ENCODE data around the gene MYLIP. TPM values are rescaled to one million over a fixed set of nuclear protein-coding genes. Genes with fewer than 3 reads are reported as not detected.

MYLIP gene
- total and polyA plus RNA-seq, 2 of the 4 experiments (the other 2 are of a cell fraction), result 1.8 to 3.2 TPM

GRCh38 chr6:16090920-16091319 lies 38.0 kb upstream of the MYLIP start:
- no peak overlapping the region for H2BK120ac ChIP-seq (ENCODE audit: low read depth, low read length)
- no TSS peak for BruUV-seq (replicated peaks)
- no peak for ATAC-seq (ENCODE audit: low read depth)
- H2BK15ac ChIP-seq (ENCODE audit: low read depth, low read length), result no peak overlapping the region
- H3K27me3 ChIP-seq (ENCODE audit: control insufficient read depth, insufficient read depth, low read length), result peaks cover 19% of the 10 kb centered on the region
- H2BK20ac ChIP-seq (ENCODE audit: low read depth, low read length), result no peak overlapping the region
- intact Hi-C loops (cut with micrococcal nuclease), result no loop called here
- no peak overlapping the region for H2AFZ ChIP-seq (replicated peaks; ENCODE audit: low read length, poor library complexity)
- no peaks in the 10 kb centered on the region for H4K20me1 ChIP-seq (ENCODE audit: insufficient read depth, low read length)
- no peaks in the 10 kb centered on the region for H3K4me1 ChIP-seq (ENCODE audit: control insufficient read depth, insufficient read depth, low read length)
- H2BK5ac ChIP-seq (ENCODE audit: low read depth, low read length, poor library complexity, severe bottlenecking), result no peak overlapping the region
- H4K91ac ChIP-seq (ENCODE audit: insufficient read depth, low read depth, low read length), result no peak overlapping the region
- H3K9me1 ChIP-seq (ENCODE audit: insufficient read depth, low read length), result no peaks in the 10 kb centered on the region
- H3K56ac ChIP-seq (ENCODE audit: extremely low read depth, insufficient read depth, low read length), result no peak overlapping the region
- CTCF ChIA-PET, result no interaction called here
- H3K18ac ChIP-seq (ENCODE audit: low read depth, low read length), result no peak overlapping the region
- H3K9ac ChIP-seq (ENCODE audit: low read depth, low read length), result no peak overlapping the region
- no peaks in the 10 kb centered on the region for H3K36me3 ChIP-seq (ENCODE audit: control insufficient read depth, insufficient read depth, low read length)
- POLR2A ChIA-PET (ENCODE audit: unreplicated experiment), result no interaction called here
- H3K23ac ChIP-seq (ENCODE audit: low read depth, low read length), result no peak overlapping the region
- DNase-seq, result no peak
- no peak overlapping the region for H2AK5ac ChIP-seq (ENCODE audit: low read depth, low read length)
- H3K9me3 ChIP-seq (ENCODE audit: control insufficient read depth, insufficient read depth, low read length), result no peaks in the 10 kb centered on the region
- H4K8ac ChIP-seq (ENCODE audit: low read depth in 2 of 2, low read length in 2 of 2), result no peak overlapping the region
- in situ Hi-C loops (cut with MboI; ENCODE audit: low sequenced_read_pairs), result no loop called here
- no peak overlapping the region for H3K27ac ChIP-seq (ENCODE audit: insufficient read depth, low read length)
- H3K14ac ChIP-seq (replicated peaks; ENCODE audit: low read depth, low read length), result no peak overlapping the region
- no peak overlapping the region for H4K5ac ChIP-seq (ENCODE audit: low read depth, low read length)
- H3K4me2 ChIP-seq (ENCODE audit: low read depth, low read length), result no peak overlapping the region
- H3K79me1 ChIP-seq (ENCODE audit: low read depth in 1 of 2, low read length in 2 of 2), result no peaks in the 10 kb centered on the region
- no peak overlapping the region for H3K4ac ChIP-seq (ENCODE audit: low read depth, low read length)
- no CpG with 5 or more reads among the region's 1 CpG for WGBS, 2 experiments (ENCODE audit: extremely low coverage in 2 of 2, insufficient read length in 1 of 2)
- TF ChIP-seq RCOR1 (IDR thresholded peaks at IDR 0.05; ENCODE audit: insufficient replicate concordance, low read length) (no peak), SMC3 (IDR thresholded peaks at IDR 0.05; ENCODE audit: low read depth, low read length) (no peak), FOS (IDR thresholded peaks at IDR 0.05; ENCODE audit: low read depth, low read length) (no peak), RAD21 (IDR thresholded peaks at IDR 0.05; ENCODE audit: low read length) (no peak), BHLHE40 (IDR thresholded peaks at IDR 0.05; ENCODE audit: low read depth, low read length) (no peak), MAZ (IDR thresholded peaks at IDR 0.05; ENCODE audit: borderline replicate concordance, low read depth, low read length) (no peak), MXI1 (IDR thresholded peaks at IDR 0.05; ENCODE audit: borderline replicate concordance, low read depth, low read length) (no peak), MAFK (IDR thresholded peaks at IDR 0.05; ENCODE audit: low read depth, low read length) (no peak), ELK1 (IDR thresholded peaks at IDR 0.05; ENCODE audit: borderline replicate concordance, low read depth, low read length) (no peak), USF2 (IDR thresholded peaks at IDR 0.05; ENCODE audit: low read depth, low read length) (no peak), RFX5 (IDR thresholded peaks at IDR 0.05; ENCODE audit: low read depth, low read length) (no peak), CEBPB (IDR thresholded peaks at IDR 0.05; ENCODE audit: low read depth, low read length) (no peak), NFE2L2 (IDR thresholded peaks at IDR 0.05; ENCODE audit: low read depth, low read length) (no peak), POLR2A (IDR thresholded peaks at IDR 0.05; ENCODE audit: low read depth, low read length) (no peak)
- no peak overlapping the region for H2AK9ac ChIP-seq (replicated peaks; ENCODE audit: low read depth, low read length, poor library complexity)
- no peak overlapping the region for H3K4me3 ChIP-seq (ENCODE audit: insufficient read depth, low read depth, low read length)
- dilution Hi-C loops (cut with HindIII; ENCODE audit: low sequenced_read_pairs, unreplicated experiment), result no loop called here
